Fibroblast of skin of left biceps (primary cell): ENCODE measurements around the gene CLECL1.

Source experiments
- DNase-seq, 2 experiments: peaks; one replicate each; pipeline ENCODE4 v3.0.0-alpha.2; 2013; ENCODE audit warnings: low read depth in 2 of 2

The CLECL1 gene

DNA sequence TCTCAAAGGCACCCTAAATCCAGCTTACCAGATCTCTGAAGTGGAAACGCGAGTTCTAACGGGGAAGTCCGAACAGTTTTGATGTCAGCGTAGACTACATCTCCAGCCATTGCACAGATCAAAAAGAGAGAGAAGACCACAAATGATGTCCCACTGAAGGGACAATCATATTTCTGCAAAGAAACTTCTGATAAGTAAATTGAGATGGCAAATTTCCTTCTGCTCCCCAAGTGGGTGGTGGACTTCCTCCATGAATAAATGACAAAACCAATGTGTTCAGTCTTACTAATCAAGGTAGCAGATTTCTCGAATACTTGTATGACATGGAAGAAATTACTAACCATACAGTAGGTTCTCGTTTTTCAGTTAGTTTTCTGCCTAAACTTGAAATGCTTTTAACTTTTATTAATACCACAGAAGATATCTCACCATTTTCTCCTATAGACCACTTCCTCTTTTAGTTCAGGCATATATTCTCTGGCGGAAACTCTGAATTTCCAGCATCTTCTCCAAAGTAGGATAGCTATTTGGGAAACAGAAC, at the start of gene CLECL1:
TSS of gene CLECL1 (minus strand) at position 177 of the 541 bp plus-strand sequence.
- no peak for DNase-seq

DNA sequence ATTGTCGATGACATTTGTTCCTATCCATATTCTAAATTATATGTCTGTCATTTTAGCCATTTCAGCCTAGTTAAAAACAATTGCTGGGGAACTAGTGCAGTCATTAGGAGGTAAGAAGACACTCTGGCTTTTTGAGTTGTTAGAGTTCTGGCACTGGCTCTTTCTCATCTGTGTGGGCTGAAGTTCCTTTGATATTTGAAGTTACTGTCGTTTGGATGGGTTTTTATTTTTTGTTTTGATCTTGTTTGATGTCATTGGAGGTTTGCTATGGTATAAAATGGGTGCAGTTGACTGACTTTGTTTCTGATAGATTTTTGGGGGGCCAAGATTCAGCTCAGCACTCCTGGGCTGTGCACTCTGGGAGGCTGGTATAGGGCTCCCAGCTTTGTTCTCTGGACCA, 48.5 kb upstream of the CLECL1 start:
- DNase-seq: no peak

DNA sequence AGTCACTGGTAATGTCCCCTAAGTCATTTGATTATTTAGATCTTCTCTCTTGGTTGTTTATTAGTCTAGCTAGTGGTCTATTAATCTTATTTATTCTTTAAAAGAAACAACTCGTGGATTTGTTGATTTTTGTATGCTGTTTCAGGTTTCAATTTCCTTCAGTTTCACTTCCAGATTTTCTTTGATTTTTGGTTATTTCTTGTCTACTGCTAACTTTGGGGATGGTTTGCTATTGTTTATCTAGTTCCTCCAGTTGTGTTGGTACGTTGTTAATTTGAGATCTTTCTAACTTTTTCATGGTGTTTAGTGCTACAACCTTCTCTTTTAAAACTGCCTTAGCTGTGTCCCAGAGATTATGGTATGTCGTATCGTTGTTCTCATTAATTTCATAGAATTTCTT, 46.3 kb upstream of the CLECL1 start:
- no peak for DNase-seq

DNA sequence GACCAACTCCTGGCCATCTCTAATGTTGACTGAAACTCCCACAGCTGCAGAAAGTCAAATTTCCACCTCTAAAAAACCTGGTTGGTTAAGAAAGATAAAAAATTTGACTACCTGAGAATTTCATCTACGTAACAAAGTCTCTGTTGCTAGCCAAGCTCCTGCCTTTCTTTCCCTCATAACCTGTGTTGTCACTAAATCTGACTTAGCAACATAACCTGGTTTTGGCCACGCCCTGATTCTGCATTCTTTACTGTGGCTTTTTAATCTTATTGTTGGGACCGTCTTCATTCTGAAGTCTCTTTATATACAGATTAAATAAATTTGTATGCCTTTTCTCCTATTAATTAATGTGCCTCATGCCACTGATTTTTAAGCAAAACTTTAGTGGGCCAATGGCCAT, 43.9 kb upstream of the CLECL1 start:
- DNase-seq: no peak

DNA sequence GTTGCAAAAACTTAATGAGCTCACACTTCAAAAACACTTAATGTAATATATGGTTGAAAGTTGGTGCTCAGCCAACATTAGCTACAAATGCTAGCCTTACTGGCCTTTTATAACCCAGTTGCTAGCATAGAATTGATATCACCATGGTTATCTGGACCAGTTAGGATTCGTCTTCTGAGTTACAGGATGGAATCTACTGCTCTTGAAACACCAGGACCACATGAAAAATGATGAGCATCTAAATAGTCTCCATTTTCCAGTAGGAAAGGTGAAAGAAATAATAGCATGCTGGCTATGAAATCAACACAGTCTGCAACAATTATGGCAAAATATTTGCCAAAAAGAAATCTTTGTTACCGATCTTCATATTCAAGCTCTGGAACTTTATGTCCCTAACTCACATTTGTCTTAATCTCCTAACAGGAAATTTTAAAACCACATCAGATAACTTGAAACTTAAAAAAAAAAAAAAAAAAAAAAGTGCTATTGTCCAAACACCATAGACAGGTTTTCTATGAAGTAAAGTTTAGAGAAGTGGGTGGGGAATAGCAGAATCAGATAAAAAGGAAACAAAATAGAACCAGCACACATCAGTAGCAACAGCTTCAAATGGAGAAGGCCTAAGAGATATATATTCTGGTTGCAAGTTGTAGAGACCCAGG, 40.5 kb upstream of the CLECL1 start:
- DNase-seq: no peak

DNA sequence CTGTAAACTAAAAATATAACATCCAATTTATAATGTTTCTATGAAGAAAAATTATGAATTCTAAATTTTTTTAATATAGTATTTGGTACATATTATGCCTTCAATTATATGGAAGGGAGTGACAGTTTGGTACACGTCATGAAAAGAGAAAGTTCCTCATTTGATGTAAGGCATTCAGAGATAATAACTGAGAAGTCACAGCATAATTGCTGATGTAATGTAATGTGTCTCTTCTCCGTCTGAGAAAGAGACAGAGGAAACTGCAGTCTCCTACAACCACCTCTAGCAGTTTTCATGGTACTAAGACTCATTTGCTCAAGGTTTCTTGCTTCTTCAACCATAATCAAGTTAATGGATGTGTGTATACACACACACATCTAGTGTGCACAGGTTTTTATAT, 30.1 kb upstream of the CLECL1 start:
- no peak for DNase-seq

DNA sequence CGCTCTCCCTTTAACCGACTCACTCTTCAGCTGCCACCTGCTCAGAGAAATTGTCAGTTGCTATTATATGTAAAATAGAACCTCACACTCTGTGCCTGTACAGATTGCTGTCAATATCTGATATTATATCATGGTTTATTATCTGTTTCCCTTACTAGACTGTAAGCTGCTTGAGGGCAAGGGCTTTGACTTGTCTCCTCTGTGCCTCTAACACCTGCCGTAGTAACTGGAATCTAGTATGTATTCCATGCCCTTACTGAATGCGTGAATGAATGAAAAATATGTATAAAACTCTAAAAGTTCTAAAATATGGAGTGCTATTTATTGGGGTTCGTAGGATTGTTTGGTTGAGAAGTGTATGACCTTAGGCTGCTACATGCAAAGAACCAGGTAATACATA, 29.5 kb upstream of the CLECL1 start:
- DNase-seq: no peak

DNA sequence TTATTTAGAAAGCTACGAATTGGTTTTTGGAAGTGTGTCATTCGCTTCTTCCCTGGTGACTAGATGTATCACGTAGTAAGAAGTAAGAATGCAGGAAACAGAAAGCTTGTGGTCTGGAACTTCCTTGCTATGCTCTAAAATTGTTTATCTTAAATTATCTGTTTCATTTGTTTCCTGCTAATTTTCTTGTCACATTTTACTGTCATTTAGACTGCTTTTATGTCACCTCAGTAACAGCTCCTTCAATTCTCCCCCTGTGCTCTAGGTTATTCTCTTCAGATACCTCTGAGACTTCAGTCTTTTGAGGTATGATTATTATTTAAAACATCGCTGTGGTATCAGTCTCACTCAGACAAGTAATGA, 28.5 kb upstream of the CLECL1 start:
- no peak for DNase-seq

DNA sequence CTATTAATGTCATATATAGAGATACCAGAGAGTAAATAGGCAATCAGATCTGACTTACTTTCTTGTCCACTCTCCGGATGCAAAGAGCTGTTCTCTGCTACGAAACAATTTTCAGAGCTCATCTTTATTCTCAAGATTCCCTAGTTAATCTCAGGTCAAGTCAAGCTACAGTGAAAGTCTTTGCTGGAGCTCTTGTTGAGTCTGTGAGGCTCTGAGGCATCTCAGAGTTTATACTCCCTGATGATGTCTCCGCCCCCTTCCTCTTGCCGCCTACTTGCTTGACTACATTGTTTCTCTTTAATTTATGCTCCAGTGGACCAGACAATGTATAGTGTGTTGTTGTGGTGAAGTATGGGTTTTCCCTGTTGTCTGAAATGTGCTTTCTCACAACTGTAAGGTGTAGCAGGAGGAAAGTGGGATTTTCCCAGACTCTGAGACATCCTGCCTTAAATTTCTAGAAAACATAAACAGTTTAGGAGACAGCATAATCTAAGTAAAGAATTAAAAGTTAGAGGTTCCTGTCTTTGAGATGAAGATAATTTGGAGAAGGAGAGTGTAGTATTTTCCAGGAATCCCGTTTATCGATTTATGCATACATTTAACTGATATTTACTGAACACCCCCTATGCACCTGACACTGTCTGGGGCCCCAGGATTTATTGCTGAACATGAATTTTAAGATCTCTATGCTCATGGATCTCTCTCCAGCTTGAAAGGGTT, 28.0 kb upstream of the CLECL1 start, which contains the start of gene CD69:
TSS of gene CD69 (minus strand) at position 203 of the 720 bp plus-strand sequence. CDS start at position 122, 81 bp downstream.
- no peak for DNase-seq

DNA sequence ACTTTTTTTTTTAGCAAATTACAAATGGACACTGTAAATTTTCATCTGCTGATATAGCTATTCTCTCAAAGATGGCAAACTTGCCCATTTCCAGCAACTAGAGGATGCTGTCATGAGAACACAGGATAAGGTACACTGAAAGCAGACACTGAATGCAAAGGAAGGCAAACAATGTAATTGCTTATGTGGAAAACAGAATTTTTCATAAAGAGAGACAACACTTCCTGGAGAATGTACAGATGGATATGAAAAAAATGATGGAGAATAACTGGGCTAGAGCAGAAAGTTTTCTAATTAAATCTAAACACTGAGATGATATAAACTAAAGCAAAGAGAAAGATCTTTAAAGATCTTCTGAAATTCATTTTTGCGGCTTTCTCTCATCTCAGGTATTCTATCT, 27.2 kb upstream of the CLECL1 start:
- no peak for DNase-seq

DNA sequence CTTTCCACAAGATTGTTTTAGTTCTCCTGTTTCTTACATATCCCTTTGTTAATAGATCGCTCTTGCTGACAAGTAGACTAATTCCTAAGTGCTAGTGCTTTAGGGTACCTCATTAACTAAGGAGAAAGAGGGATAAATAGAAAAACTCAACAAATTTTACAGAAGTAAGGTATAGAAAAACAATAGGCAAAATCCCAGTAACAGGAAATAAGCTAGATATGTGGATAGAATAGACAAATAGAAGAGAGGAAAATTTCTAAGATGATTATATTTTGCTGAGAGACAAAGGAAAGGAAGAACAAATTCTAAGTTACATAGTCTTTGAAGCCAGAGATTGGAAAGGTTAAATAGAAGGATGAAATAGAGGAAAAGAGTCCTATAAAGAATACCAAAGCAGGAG, 26.8 kb upstream of the CLECL1 start:
- DNase-seq: no peak

DNA sequence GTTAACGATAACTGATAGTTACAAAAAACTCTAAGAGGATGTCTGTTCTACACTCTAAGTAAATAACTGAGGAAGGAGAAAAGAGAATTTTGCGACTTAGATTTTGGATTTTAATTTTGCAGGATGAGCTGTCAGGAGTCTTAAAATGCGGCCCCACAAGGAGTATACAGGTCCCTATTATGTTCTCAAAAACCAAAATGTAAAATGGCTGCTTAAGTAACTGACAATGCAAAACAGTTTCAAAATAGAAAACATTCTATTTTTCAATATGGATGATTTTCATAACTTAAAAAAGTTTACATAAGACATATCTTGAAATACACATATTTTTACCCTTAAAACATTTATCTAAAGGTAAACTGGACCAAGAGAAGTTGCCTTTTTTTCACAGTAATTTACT, 25.2 kb upstream of the CLECL1 start:
- DNase-seq: no peak

DNA sequence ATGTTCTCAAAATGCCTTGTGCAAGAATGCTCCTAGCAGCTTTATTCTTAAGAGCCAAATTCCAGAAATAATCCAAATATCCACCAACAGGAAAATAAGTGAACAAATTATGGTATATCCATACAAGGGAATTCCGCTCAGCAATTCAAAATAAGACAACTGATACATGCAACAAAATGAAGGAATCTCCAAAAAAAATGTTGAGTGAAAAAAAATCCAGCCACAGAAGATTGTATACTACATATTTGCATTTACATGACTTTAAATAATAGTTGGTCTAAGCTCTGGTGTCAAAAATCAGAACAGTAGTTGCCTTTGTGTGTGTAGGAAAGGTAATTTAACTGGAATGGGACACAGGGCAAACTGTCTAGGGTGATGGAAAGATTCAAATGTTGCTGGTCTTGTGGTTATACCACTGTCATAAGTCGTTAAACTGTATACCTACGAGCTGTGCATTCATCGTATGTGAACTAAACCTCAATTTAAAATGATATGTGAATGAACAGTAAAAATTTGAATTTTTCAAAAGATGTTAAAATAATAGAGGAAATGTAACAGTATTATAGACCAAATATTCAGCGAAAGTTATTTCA, 24.6 kb upstream of the CLECL1 start:
- DNase-seq: no peak

DNA sequence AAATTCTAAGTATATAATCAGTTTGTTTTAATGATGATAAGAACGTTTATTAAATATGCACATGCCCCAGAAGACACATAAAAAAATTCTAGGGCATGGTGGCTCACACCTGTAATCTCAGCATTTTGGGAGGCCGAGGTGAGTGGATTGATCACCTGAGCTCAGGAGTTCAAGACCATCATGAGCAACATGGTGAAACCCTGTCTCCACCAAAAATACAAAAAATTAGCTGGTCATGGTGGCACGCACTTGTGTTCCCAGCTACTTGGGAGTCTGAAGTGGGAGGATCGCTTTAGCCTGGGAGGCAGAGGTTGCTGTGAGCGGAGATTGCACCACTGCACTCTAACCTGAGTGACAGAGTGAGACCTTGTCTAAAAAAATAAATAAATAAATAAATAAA, 23.8 kb upstream of the CLECL1 start:
- no peak for DNase-seq

DNA sequence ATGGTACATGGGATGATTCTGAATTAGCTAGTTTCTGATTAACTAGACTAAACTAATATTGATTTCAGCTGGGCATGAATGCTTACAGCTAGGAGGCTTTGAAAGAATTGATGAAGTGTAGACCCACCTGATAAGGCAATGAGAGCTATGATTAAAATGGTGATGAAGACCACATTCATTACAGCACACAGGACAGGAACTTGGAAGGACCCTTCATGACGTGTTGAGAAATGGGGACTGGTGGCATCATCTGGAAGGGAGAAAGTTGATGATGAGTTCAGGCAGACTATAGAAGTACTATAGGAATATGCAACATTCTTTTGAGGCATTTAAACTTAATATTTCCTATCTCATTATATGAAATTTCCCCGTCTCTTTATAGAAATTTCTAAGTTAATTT, 23.3 kb upstream of the CLECL1 start:
- no peak for DNase-seq

DNA sequence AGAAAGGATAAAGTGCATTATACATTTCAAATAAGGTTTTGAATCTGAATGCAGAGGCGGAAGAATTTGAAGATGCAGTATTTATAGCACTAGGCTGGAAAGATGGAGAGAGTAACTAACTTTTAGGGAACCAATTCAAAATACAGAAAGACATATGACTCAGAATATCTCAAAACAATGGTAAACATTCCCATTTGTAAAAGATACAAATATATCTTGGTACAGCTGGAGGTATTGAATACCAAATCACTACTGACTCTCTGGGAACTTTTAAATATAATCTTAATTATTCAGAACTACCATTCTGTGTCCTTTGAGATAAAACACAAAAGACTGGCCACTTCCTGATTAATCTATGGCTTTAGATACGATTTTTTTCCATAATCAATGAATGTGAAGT, 22.7 kb upstream of the CLECL1 start:
- no peak for DNase-seq

DNA sequence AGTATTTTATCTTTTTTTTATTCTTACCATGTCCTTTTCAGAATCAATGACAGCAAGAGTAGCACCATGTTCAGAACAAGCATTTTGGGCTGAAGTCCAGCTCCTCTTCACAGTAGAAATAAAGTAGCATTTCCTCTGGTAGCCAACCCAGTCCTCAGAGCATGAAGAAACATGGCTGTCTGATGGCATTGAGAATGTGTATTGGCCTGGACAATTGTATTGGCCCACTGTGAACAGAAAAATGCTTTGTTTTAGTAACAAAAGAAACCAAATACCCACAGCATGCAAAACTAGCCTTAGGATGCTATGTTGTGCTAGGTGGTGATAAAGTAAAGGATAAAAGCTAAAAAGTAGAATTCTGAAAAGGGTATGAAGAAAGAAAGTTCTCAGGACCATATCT, 22.1 kb upstream of the CLECL1 start:
- no peak for DNase-seq

DNA sequence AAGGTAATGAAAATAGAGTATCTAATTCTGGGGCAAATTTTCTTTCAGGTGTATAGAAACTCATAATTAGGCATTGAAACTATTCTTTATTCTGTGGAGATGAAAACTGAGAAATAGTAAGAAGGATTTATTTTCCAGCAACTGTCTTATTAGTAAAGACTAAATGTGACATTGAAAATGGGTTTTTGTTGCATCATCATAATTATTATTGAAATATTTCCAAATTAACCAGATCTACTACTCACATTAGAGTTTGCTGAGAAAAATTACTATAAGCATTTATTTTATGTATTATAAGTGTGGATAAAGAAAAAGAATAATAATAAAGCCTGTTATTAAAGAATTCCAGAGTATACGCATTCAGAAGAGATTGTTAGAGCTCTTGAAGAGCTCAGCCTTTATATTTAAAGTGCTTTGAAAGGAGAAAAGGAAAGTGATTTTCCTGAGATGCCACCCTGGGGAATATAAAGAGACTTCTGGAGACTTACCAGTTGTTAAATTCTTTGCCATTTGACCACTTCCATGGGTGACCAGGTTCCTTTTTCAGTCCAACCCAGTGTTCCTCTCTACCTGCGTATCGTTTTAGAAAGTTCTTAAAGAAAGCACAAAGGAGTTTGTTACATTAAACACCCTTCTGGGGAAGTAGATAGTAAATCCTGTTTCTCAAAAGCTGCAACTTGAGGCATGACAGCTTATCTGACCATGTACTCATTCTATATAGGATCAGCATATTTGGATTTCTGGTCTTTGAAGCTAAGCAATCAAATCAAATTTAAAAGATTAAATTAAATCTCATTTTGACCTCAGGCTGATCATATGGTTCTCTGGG, 21.4 kb upstream of the CLECL1 start:
- DNase-seq: no peak

DNA sequence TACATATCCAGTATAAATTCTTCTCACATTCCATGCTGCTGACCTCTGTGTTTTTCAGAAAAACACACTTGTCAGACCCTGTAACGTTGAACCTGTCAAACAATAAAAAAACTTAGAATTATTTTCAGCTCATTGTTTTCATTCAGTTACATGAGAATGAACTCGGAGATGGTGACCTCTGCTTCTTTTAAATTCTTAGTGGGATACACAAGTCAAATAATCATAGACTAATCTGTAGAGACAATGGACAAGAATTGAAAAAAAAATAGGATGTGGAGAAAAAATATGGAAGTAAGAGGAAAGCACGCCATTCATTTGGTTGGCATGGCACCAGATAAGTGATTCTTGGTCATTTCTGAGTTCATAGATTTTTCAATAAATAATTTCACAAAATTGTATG, 20.6 kb upstream of the CLECL1 start:
- DNase-seq: no peak

DNA sequence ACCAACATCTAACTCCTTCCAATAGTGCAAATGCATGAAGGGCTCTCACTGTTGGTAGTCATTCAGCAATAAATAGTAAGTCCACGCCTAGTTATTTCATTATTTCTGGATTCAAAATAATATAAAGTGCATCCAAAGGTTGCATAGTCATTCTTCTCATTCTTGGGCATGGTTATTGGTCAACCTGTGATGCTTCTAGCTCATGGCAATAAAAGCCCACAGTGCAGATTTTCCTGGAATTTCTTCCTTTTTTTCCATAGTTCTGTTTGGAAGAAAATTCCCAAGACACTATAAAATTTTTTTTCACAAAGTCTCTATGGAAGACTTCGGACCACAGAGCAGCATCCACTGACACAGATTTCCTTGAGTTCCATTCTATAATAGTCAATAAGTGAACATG, 20.2 kb upstream of the CLECL1 start:
- no peak for DNase-seq

DNA sequence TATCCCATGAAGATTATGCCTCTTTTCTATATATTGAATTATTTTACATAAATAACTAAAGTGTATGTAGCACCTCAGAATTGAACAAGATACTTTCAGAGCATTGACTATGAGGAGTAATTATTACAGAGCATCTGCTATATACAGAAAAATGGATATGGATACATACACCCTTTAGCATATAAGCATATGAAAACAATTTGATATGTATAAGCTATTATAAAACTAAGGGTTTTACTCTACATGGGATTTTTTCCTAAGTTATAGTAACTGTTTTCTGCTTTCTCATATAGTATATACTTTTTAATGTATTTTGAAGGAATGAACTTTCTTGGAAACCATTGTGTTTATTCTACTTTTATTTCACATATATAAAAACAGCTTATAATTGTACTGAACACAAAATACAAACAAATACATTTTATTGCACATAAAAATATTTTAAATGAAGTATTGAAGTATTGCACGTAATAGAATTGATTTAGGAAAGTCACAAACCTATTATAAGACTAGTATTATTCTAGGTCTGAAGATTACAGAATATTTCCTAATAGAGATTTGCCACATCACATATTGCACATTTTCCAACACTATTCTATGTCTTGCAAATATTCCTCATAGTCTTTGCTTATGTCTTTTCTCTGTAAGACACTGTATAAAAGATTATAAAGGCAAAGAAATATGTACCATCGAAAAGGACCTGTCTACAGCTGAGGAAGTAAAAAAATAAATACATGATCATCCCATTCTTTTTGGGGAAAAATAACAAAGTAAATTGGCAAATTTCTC, 19.4 kb upstream of the CLECL1 start:
- no peak for DNase-seq
